Liver (tissue), 9 donors: Measurements from ENCODE around the gene CHTF8. TPM values are rescaled to one million over a fixed set of nuclear protein-coding genes. Genes with fewer than 3 reads are reported as not detected.

Source experiments
- DNase-seq: peaks from one replicate; pipeline ENCODE4 v3.0.0-alpha.2; 2017; ENCODE audit warnings: low spot score
- H3K27ac ChIP-seq, 2 donors: one replicate each; pipeline ENCODE4 v1.7.0; 2013; ENCODE audit warnings: inconsistent platforms in 2 of 2, low read length in 2 of 2, control low read depth in 1 of 2, low read depth in 1 of 2, mild to moderate bottlenecking in 1 of 2
- H3K27me3 ChIP-seq, 4 donors: one replicate each; pipeline versions ENCODE4 v1.6.1 to v1.7.0; 2013; ENCODE audit warnings: low read length in 3 of 4, inconsistent platforms in 1 of 4, mild to moderate bottlenecking in 1 of 4, moderate library complexity in 1 of 4; ENCODE audit not compliant: control insufficient read depth in 4 of 4, insufficient read depth in 4 of 4
- H3K36me3 ChIP-seq, 4 donors: one replicate each; pipeline versions ENCODE4 v1.6.1 to v1.7.0; 2013; ENCODE audit warnings: low read length in 3 of 4, mild to moderate bottlenecking in 3 of 4, low read depth in 1 of 4, moderate library complexity in 1 of 4; ENCODE audit not compliant: control insufficient read depth in 4 of 4, insufficient read depth in 3 of 4
- H3K4me1 ChIP-seq, 4 donors: one replicate each; pipeline versions ENCODE4 v1.6.1 to v1.7.0; 2013; ENCODE audit warnings: low read length in 3 of 4, mild to moderate bottlenecking in 3 of 4, moderate library complexity in 1 of 4; ENCODE audit not compliant: control insufficient read depth in 4 of 4, insufficient read depth in 4 of 4
- H3K4me3 ChIP-seq, 3 donors: one replicate each; pipeline versions ENCODE4 v1.6.1 to v1.7.0; 2013; ENCODE audit warnings: low read length in 3 of 3, control low read depth in 1 of 3, low read depth in 1 of 3, mild to moderate bottlenecking in 1 of 3
- H3K9ac ChIP-seq, 2 donors: one replicate each; pipeline ENCODE4 v1.7.0; 2013; ENCODE audit warnings: low read length in 2 of 2, mild to moderate bottlenecking in 2 of 2, moderate library complexity in 2 of 2, control low read depth in 1 of 2, low read depth in 1 of 2
- H3K9me3 ChIP-seq, 4 donors: one replicate each; pipeline versions ENCODE4 v1.6.1 to v1.7.0; 2013; ENCODE audit warnings: low read length in 3 of 4; ENCODE audit not compliant: control insufficient read depth in 4 of 4
- ATF3 ChIP-seq: IDR thresholded peaks from 2 replicates; pipeline ENCODE4 v1.6.1; 2016; ENCODE audit warnings: antibody characterized with exemption
- EGR1 ChIP-seq, 2 donors: IDR thresholded peaks; 2 replicates each; pipeline ENCODE4 v1.6.1; 2016 to 2018; ENCODE audit warnings: antibody characterized with exemption in 2 of 2, low read depth in 2 of 2
- FOXA1 ChIP-seq: IDR thresholded peaks from 2 replicates; pipeline ENCODE4 v1.6.1; 2016; ENCODE audit warnings: antibody characterized with exemption
- FOXA2 ChIP-seq: IDR thresholded peaks from 2 replicates; pipeline ENCODE4 v1.6.1; 2016; ENCODE audit warnings: antibody characterized with exemption
- HNF4G ChIP-seq: IDR thresholded peaks from 2 replicates; pipeline ENCODE4 v1.6.1; 2016; ENCODE audit warnings: antibody characterized with exemption
- MAX ChIP-seq: IDR thresholded peaks from 2 replicates; pipeline ENCODE4 v1.6.1; 2016; ENCODE audit warnings: antibody characterized with exemption
- RAD21 ChIP-seq, 2 donors: IDR thresholded peaks; 2 replicates each; pipeline ENCODE4 v1.6.1; 2016; ENCODE audit warnings: antibody characterized with exemption in 2 of 2, mild to moderate bottlenecking in 2 of 2
- REST ChIP-seq: IDR thresholded peaks from 2 replicates; pipeline ENCODE4 v1.6.1; 2016; ENCODE audit warnings: antibody characterized with exemption, mild to moderate bottlenecking
- RXRA ChIP-seq, 2 donors: IDR thresholded peaks; 2 replicates each; pipeline ENCODE4 v1.6.1; 2017 to 2018; ENCODE audit warnings: antibody characterized with exemption in 2 of 2, mild to moderate bottlenecking in 1 of 2
- SP1 ChIP-seq: IDR thresholded peaks from 2 replicates; pipeline ENCODE4 v1.6.1; 2018; ENCODE audit warnings: antibody characterized with exemption, mild to moderate bottlenecking
- TAF1 ChIP-seq: conservative IDR thresholded peaks from 2 replicates; pipeline ENCODE4 v1.6.1; 2016; ENCODE audit warnings: antibody characterized with exemption, mild to moderate bottlenecking
- YY1 ChIP-seq: IDR thresholded peaks from 2 replicates; pipeline ENCODE4 v1.6.1; 2016; ENCODE audit warnings: antibody characterized with exemption, mild to moderate bottlenecking
- ZBTB33 ChIP-seq: IDR thresholded peaks from 2 replicates; pipeline ENCODE4 v1.6.1; 2016; ENCODE audit warnings: antibody characterized with exemption
- WGBS: extraction: QIAGEN DNeasy Blood & Tissue Kit; methylation state at CpG from one replicate; pipeline ENCODE4 v1.1.7; 2013; 5-methylcytosine and 5-hydroxymethylcytosine counted together
- polyA plus RNA-seq, 2 donors: library from polyadenylated mRNA; stranded (reverse) in 1 of 2; unstranded in 1 of 2; fragments of 200-250 nt in 1 of 2; fragments of >200 nt in 1 of 2; fragmentation: Nextera tagmentation in 1 of 2; extraction: Ambion mirVana in 1 of 2; gene quantifications; one replicate each; pipeline versions ENCODE4 v1.2.1 to v1.2.3, GENCODE V29; 2013 to 2015
- total RNA-seq, 2 donors: library from RNA; depleted of rRNA; stranded (reverse); fragments of >200 nt; gene quantifications; one replicate each; pipeline ENCODE4 v1.2.3, GENCODE V29; 2014
- donor health status: healthy.
- donor health status: healthy.
- donor health status: healthy.
- donor health status: healthy.
- donor health status: healthy.

The CHTF8 gene
- total and polyA plus RNA-seq, 4 donors, result 15.2 to 56.9 (median 51.6) TPM

- peaks cover 2 to 54% (median 30%) of the 10 kb centered on the region in 4 donors for H3K36me3 ChIP-seq
- WGBS, result 95% methylated on average over 7 of the region's 7 CpGs
- H3K9ac ChIP-seq, result no peak overlapping the region
- H3K4me3 ChIP-seq, result no peak overlapping the region
- H3K27me3 ChIP-seq, result no peaks in the 10 kb centered on the region
- no peak overlapping the region for H3K27ac ChIP-seq
- no peak for TF ChIP-seq REST
- no peak for TF ChIP-seq FOXA1
- TF ChIP-seq RAD21 (IDR thresholded peaks at IDR 0.05), result no peak
- no peak for TF ChIP-seq TAF1
- TF ChIP-seq ZBTB33, result no peak
- DNase-seq, result no peak
- H3K9me3 ChIP-seq, result no peaks in the 10 kb centered on the region
- no peaks in the 10 kb centered on the region for H3K4me1 ChIP-seq
Observed at GRCh38 chr16:69166946-69167930, 34.9 kb upstream of the CHTF8 start.

GRCh38 chr16:69166221-69166833 lies 33.9 kb upstream of the CHTF8 start:
- no peak for DNase-seq
- no peaks in the 10 kb centered on the region for H3K4me1 ChIP-seq
- no peaks in the 10 kb centered on the region for H3K9me3 ChIP-seq
- no peak overlapping the region for H3K4me3 ChIP-seq
- peaks cover 8 to 59% (median 32%) of the 10 kb centered on the region in 4 donors for H3K36me3 ChIP-seq
- TF ChIP-seq EGR1 (IDR thresholded peaks at IDR 0.05; ENCODE audit: low read depth in 2 of 2), result no peak
- TF ChIP-seq REST, result no peak
- TF ChIP-seq HNF4G, result no peak
- no peak for TF ChIP-seq SP1
- TF ChIP-seq FOXA2, result no peak
- no peak for TF ChIP-seq RXRA (IDR thresholded peaks at IDR 0.05)
- TF ChIP-seq YY1, result no peak
- TF ChIP-seq ZBTB33, result no peak
- no peak for TF ChIP-seq MAX
- TF ChIP-seq ATF3, result no peak
- TF ChIP-seq TAF1, result no peak
- 77% methylated on average over 8 of the region's 8 CpGs for WGBS
- H3K27ac ChIP-seq, result no peak overlapping the region
- H3K27me3 ChIP-seq, result no peaks in the 10 kb centered on the region
- no peak overlapping the region for H3K9ac ChIP-seq
